H1 (cell line): ENCODE measurements around the gene PEAK1. TPM values are rescaled to one million over a fixed set of nuclear protein-coding genes. Genes with fewer than 3 reads are reported as not detected.

ENCODE experiments used
- CTCF ChIA-PET: fragments of 300-600 bp; sonication (Branson Sonifier 250); formaldehyde crosslinking; loops from one replicate; lab custom pipeline; 2021; ENCODE audit not compliant: partially characterized antibody; lab: Charles Lee
- POLR2A ChIA-PET: fragments of 300-600 bp; sonication (Branson Sonifier 250); formaldehyde crosslinking; loops from one replicate; lab custom pipeline; 2021; ENCODE audit warnings: inconsistent platforms; ENCODE audit not compliant: partially characterized antibody; lab: Charles Lee
- DNase-seq, 2 experiments: peaks; one replicate each; pipeline versions ENCODE4 v3.0.0 to v3.0.0-alpha.2; 2010 to 2022; ENCODE audit warnings: low spot score in 2 of 2, low read depth in 1 of 2, mixed read lengths in 1 of 2
- FAIRE-seq: peaks from 2 replicates; lab custom pipeline; 2011; peaks lifted over from hg19 to GRCh38; lab: Jason Lieb, UNC
- H2AFZ ChIP-seq: 2 replicates; pipeline ENCODE4 v1.8.1; 2012; ENCODE audit warnings: low read length, inconsistent platforms
- H2AK5ac ChIP-seq: 2 replicates; pipeline ENCODE4 v1.6.1; 2013; ENCODE audit warnings: low read depth, low read length
- H2BK120ac ChIP-seq: replicated peaks from 2 replicates; pipeline ENCODE3; 2013; ENCODE audit warnings: low read depth, low read length, inconsistent platforms
- H2BK12ac ChIP-seq: 2 replicates; pipeline ENCODE4 v1.6.1; 2013; ENCODE audit warnings: low read depth, low read length
- H2BK15ac ChIP-seq: 2 replicates; pipeline ENCODE4 v1.6.1; 2013; ENCODE audit warnings: low read length
- H2BK20ac ChIP-seq: 2 replicates; pipeline ENCODE4 v1.6.1; 2013; ENCODE audit warnings: low read length
- H2BK5ac ChIP-seq: 2 replicates; pipeline ENCODE4 v1.6.1; 2013; ENCODE audit warnings: low read depth, low read length
- H3K14ac ChIP-seq: 2 replicates; pipeline ENCODE4 v1.6.1; 2013; ENCODE audit warnings: inconsistent platforms; ENCODE audit not compliant: insufficient read length
- H3K18ac ChIP-seq: 2 replicates; pipeline ENCODE4 v1.6.1; 2013; ENCODE audit warnings: low read length; ENCODE audit errors: extremely low read depth
- H3K23ac ChIP-seq: 2 replicates; pipeline ENCODE4 v1.6.1; 2013; ENCODE audit warnings: inconsistent platforms; ENCODE audit not compliant: insufficient read length
- H3K23me2 ChIP-seq: 2 replicates; pipeline ENCODE4 v1.6.1; 2013; ENCODE audit warnings: low read depth, low read length
- H3K27ac ChIP-seq: 2 replicates; pipeline ENCODE4 v1.6.1; 2011; ENCODE audit warnings: low read depth, low read length, inconsistent platforms
- H3K27me3 ChIP-seq, 4 experiments: replicated peaks in 1 of 4; 1 replicate in 1 of 4; 2 replicates in 3 of 4; pipeline versions ENCODE4 v1.6.1 to v1.8.1; 2011 to 2013; ENCODE audit warnings: low read length in 3 of 4, mild to moderate bottlenecking in 3 of 4, inconsistent platforms in 2 of 4, mixed read lengths in 2 of 4, moderate library complexity in 1 of 4; ENCODE audit not compliant: control insufficient read depth in 3 of 4, insufficient read depth in 3 of 4; ENCODE audit errors: extremely low read depth in 1 of 4
- H3K36me3 ChIP-seq, 4 experiments: 2 replicates each; pipeline versions ENCODE4 v1.6.1 to v1.8.1; 2011 to 2013; ENCODE audit warnings: mild to moderate bottlenecking in 4 of 4, low read length in 3 of 4, moderate library complexity in 2 of 4, control low read depth in 1 of 4, inconsistent platforms in 1 of 4; ENCODE audit not compliant: insufficient read depth in 4 of 4, control insufficient read depth in 2 of 4
- H3K4ac ChIP-seq: replicated peaks from 2 replicates; pipeline ENCODE3; 2013; ENCODE audit warnings: low read length, low read depth, mixed read lengths, inconsistent platforms; ENCODE audit not compliant: insufficient read length
- H3K4me1 ChIP-seq, 4 experiments: replicated peaks in 1 of 4; 1 replicate in 1 of 4; 2 replicates in 3 of 4; pipeline versions ENCODE4 v1.6.1 to v1.8.1; 2011 to 2013; ENCODE audit warnings: low read length in 3 of 4, inconsistent platforms in 2 of 4, mixed read lengths in 1 of 4; ENCODE audit not compliant: insufficient read depth in 4 of 4, control insufficient read depth in 3 of 4
- H3K4me2 ChIP-seq, 2 experiments: 2 replicates each; pipeline versions ENCODE4 v1.6.1 to v1.8.1; 2011 to 2013; ENCODE audit warnings: low read depth in 2 of 2, low read length in 2 of 2, control low read depth in 1 of 2, inconsistent platforms in 1 of 2, mild to moderate bottlenecking in 1 of 2; ENCODE audit not compliant: insufficient read depth in 1 of 2
- H3K4me3 ChIP-seq, 4 experiments: fragments of 200-600, 300-600 bp in 1 of 4; sonication (generic), shearing (Covaris generic), sonication (Bioruptor Twin) in 1 of 4; 2 replicates each; pipeline versions ENCODE4 v1.5.1 to v1.8.1; 2011 to 2016; ENCODE audit warnings: low read length in 4 of 4, low read depth in 3 of 4, control low read depth in 2 of 4, inconsistent platforms in 2 of 4, mild to moderate bottlenecking in 2 of 4, mixed read lengths in 1 of 4, moderate library complexity in 1 of 4; ENCODE audit not compliant: insufficient read depth in 2 of 4; ENCODE audit errors: extremely low read depth in 1 of 4
- H3K56ac ChIP-seq: replicated peaks from 2 replicates; pipeline ENCODE3; 2013; ENCODE audit warnings: low read depth, mild to moderate bottlenecking, mixed read lengths, low read length, inconsistent platforms; ENCODE audit not compliant: insufficient read length
- H3K79me1 ChIP-seq: 2 replicates; pipeline ENCODE4 v1.6.1; 2013; ENCODE audit warnings: low read depth, low read length, control low read depth
- H3K79me2 ChIP-seq, 2 experiments: 2 replicates each; pipeline versions ENCODE4 v1.6.1 to v1.8.1; 2012 to 2013; ENCODE audit warnings: low read length in 2 of 2, mild to moderate bottlenecking in 2 of 2, inconsistent platforms in 1 of 2; ENCODE audit not compliant: insufficient read depth in 2 of 2, control insufficient read depth in 1 of 2
- H3K9ac ChIP-seq, 4 experiments: replicated peaks in 1 of 4; 1 replicate in 1 of 4; 2 replicates in 3 of 4; pipeline versions ENCODE4 v1.6.1 to v1.8.1; 2011 to 2013; ENCODE audit warnings: low read depth in 3 of 4, low read length in 3 of 4, control low read depth in 2 of 4, mild to moderate bottlenecking in 2 of 4, moderate library complexity in 2 of 4, inconsistent platforms in 1 of 4; ENCODE audit errors: extremely low read depth in 1 of 4
- H3K9me3 ChIP-seq, 2 experiments: 2 replicates each; pipeline versions ENCODE4 v1.6.1 to v1.8.1; 2012 to 2013; ENCODE audit warnings: mild to moderate bottlenecking in 2 of 2, moderate library complexity in 2 of 2, control low read depth in 1 of 2, inconsistent platforms in 1 of 2, low read depth in 1 of 2, low read length in 1 of 2, mixed read lengths in 1 of 2; ENCODE audit not compliant: insufficient read depth in 2 of 2
- H4K20me1 ChIP-seq, 2 experiments: replicated peaks in 1 of 2; 2 replicates each; pipeline versions ENCODE3 to v1.8.1; 2011 to 2013; ENCODE audit warnings: inconsistent platforms in 2 of 2, low read length in 2 of 2, mild to moderate bottlenecking in 1 of 2; ENCODE audit not compliant: insufficient read depth in 2 of 2, control insufficient read depth in 1 of 2
- H4K5ac ChIP-seq: 2 replicates; pipeline ENCODE4 v1.6.1; 2013; ENCODE audit warnings: low read length, low read depth, mixed read lengths, inconsistent platforms; ENCODE audit not compliant: insufficient read length
- H4K8ac ChIP-seq: 2 replicates; pipeline ENCODE4 v1.8.0; 2013; ENCODE audit warnings: mild to moderate bottlenecking, moderate library complexity, low read length, inconsistent platforms; ENCODE audit not compliant: insufficient read depth; ENCODE audit errors: extremely low read depth
- H4K91ac ChIP-seq: replicated peaks from 2 replicates; pipeline ENCODE3; 2013; ENCODE audit warnings: low read length, mixed read lengths, inconsistent platforms; ENCODE audit not compliant: insufficient read length
- ATF2 ChIP-seq: IDR thresholded peaks from 2 replicates; pipeline ENCODE4 v1.6.1; 2012; ENCODE audit warnings: low read length, inconsistent platforms
- CBX8 ChIP-seq: fragments of 300-800, 300-1000 bp; sonication (generic); IDR thresholded peaks from 2 replicates; pipeline ENCODE4 v1.7.1; 2016; ENCODE audit warnings: low read depth, low read length, borderline replicate concordance
- NRF1 ChIP-seq: IDR thresholded peaks from 2 replicates; pipeline ENCODE4 v1.6.1; 2011; ENCODE audit warnings: mild to moderate bottlenecking, low read depth, low read length, improper control_type of control experiment
- PHF8 ChIP-seq: fragments of 200-600 bp; sonication (generic); conservative IDR thresholded peaks from 2 replicates; pipeline ENCODE4 v1.7.1; 2012; ENCODE audit warnings: low read depth, mild to moderate bottlenecking, inconsistent platforms, low read length, moderate library complexity
- RFX5 ChIP-seq: IDR thresholded peaks from 2 replicates; pipeline ENCODE4 v1.6.1; 2011; ENCODE audit warnings: low read depth, low read length, improper control_type of control experiment, borderline replicate concordance
- WGBS, 2 experiments: shearing (Covaris generic) in 1 of 2; methylation state at CpG; one replicate each; pipeline versions ENCODE4 v1.1.6 to v1.1.7; 2013 to 2015; ENCODE audit warnings: low lambda C conversion rate in 2 of 2, mixed read lengths in 2 of 2, inconsistent platforms in 1 of 2, low coverage in 1 of 2, missing lambda C conversion rate in 1 of 2; ENCODE audit not compliant: insufficient replicate concordance in 2 of 2, insufficient coverage in 1 of 2, insufficient read length in 1 of 2; ENCODE audit errors: extremely low coverage in 1 of 2, missing lambda C conversion rate in 1 of 2; 5-methylcytosine and 5-hydroxymethylcytosine counted together
- polyA plus RNA-seq, 7 experiments: library from polyadenylated mRNA; depleted of rRNA in 3 of 7; stranded (reverse) in 5 of 7; unstranded in 2 of 7; fragments of >200 nt in 5 of 7; fragments of 200-250 nt in 2 of 7; gene quantifications; 1 replicate in 5 of 7; 2 replicates in 1 of 7; 4 replicates in 1 of 7; pipeline versions ENCODE4 v1.2.1 to v1.2.3, GENCODE V29; 2011 to 2013; ENCODE audit warnings: missing spikeins in 2 of 7, mixed read lengths in 2 of 7
- total RNA-seq: library from RNA; stranded (reverse); fragmentation: NEBNext Ultra II Directional; extraction: Animal tissue kit (Norgen Biotek cat#: 25700); gene quantifications from 2 replicates; pipeline ENCODE4 v1.2.1, GENCODE V29; 2021

The PEAK1 gene
- total and polyA plus RNA-seq, 2 of the 8 experiments (the other 6 are each of a cell fraction or from before 2014, with no cell fraction given) = 8.8 to 44.8 TPM

DNA sequence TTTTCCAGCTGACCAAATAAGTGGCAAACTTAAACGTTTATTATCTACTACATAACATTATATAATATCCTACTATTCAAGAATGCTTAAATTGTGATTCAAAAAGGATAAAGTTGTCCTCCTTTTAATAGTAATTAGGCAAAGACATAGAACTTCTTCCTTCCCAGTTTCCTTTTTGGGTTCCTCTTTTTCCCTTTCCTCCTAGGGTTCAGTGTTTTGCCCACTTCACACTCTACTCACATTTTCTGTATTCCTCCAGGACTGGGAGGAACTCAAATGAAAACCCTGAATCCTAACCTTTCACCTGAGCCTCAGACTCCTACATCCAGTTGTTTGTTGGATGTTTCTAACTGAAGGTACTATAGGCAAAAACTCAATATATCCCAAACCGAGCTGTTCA lies 132.5 kb downstream of the PEAK1 start:
- DNase-seq (no peak), FAIRE-seq (no peak)
- Histone ChIP-seq H3K36me3 (no peaks in the 10 kb centered on the region; a peak in 2 of 8 replicates), H4K20me1 (no peaks in the 10 kb centered on the region), H2BK12ac (no peak overlapping the region), H3K14ac (no peak overlapping the region), H3K23me2 (no peaks in the 10 kb centered on the region), H4K91ac (no peak overlapping the region), H3K4ac (no peak overlapping the region), H3K27ac (no peak overlapping the region), H3K4me3 (no peak overlapping the region), H3K4me1 (peaks cover 0 to 7% (median under 1%) of the 10 kb centered on the region in 4 experiments; a peak in 1 of 7 replicates), H2BK20ac (no peak overlapping the region), H2BK5ac (no peak overlapping the region), H3K9me3 (no peaks in the 10 kb centered on the region), H3K4me2 (no peak overlapping the region), H2BK120ac (no peak overlapping the region), H3K18ac (no peak overlapping the region), H2AFZ (no peak overlapping the region), H4K5ac (no peak overlapping the region), H2BK15ac (no peak overlapping the region), H3K27me3 (no peaks in the 10 kb centered on the region), H3K79me2 (peaks cover 0 to 6% of the 10 kb centered on the region in 2 experiments; a peak in 1 of 4 replicates), H2AK5ac (no peak overlapping the region), H3K23ac (no peak overlapping the region), H3K79me1 (no peaks in the 10 kb centered on the region), H3K9ac (no peak overlapping the region), H4K8ac (no peak overlapping the region), H3K56ac (no peak overlapping the region)
- WGBS, 2 experiments = 82% methylated on average over 2 of the region's 2 CpGs; no CpG with 5 or more reads in 1 of the 2 experiments
- CTCF ChIA-PET = no interaction called here
- POLR2A ChIA-PET = no interaction called here
- TF ChIP-seq ATF2 (no peak), RFX5 (no peak), CBX8 (no peak), PHF8 (no peak), NRF1 (no peak)
